ENCODE data around the gene ACR. TPM values are rescaled to one million over a fixed set of nuclear protein-coding genes. Genes with fewer than 3 reads are reported as not detected.
A peak's percentile ranks its signal among the peaks of the same experiment; 100 is the strongest.

The ACR gene
- total and polyA plus RNA-seq, 2 of the 8 experiments (the other 6 are each of a cell fraction or from before 2014, with no cell fraction given), result 0.56 TPM; not detected in 1

DNA sequence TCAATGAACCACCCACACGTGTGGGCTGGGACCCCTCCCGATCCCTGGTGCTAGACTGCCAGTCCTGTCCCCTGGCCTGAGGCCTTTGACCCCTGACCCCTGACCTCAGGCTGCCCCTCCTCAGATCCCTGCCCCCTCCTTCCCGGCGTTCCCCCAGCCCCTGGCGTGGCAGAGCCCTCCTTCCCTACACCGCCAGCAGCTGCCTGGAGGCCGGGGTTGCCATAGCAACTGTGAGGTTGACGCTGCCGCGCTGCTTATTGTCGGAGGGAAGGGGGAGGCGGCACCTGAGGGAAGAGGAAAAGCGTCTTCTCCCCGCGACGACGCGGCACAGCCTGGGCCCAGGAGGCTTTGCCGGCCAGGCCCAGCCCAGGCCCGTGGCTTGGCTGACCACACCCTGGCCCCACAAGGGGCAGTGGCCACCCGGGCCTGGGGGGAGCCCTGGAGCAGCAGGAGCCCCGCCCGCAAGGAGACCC, 32.7 kb upstream of the ACR start (continued):
- TF ChIP-seq GTF2F1 (IDR thresholded peaks at IDR 0.05; ENCODE audit: borderline replicate concordance, low read depth, low read length) (no peak), YY1 (IDR thresholded peaks at IDR 0.05; ENCODE audit: low read depth, low read length) (no peak), RNF2 (IDR thresholded peaks at IDR 0.05; ENCODE audit: borderline replicate concordance, low read depth, low read length, missing control alignments, poor library complexity, severe bottlenecking) (no peak), SRF (IDR thresholded peaks at IDR 0.05; ENCODE audit: low read depth, low read length) (0 out of 2 replicates have a peak, but pooled peaks have one; percentile 30), HDAC2 (IDR thresholded peaks at IDR 0.05; ENCODE audit: borderline replicate concordance in 1 of 2, low read depth in 2 of 2, low read length in 2 of 2) (no peak), KDM5A (IDR thresholded peaks at IDR 0.05; ENCODE audit: low read length) (no peak), CBX5 (IDR thresholded peaks at IDR 0.05; ENCODE audit: low read depth, low read length) (no peak), HDAC6 (IDR thresholded peaks at IDR 0.05; ENCODE audit: low read depth, low read length) (no peak), TEAD4 (IDR thresholded peaks at IDR 0.05; ENCODE audit: low read depth, low read length) (no peak), EZH2 (IDR thresholded peaks at IDR 0.05; ENCODE audit: low read depth, low read length, severe bottlenecking) (no peak), SIRT6 (IDR thresholded peaks at IDR 0.05; ENCODE audit: low read length) (no peak), TAF1 (IDR thresholded peaks at IDR 0.05; ENCODE audit: low read depth, low read length) (peak; percentile 31; the same call in 1 of the 2 replicates), SAP30 (IDR thresholded peaks at IDR 0.05; ENCODE audit: insufficient read depth, insufficient replicate concordance, low read length) (no peak), RFX5 (IDR thresholded peaks at IDR 0.05; ENCODE audit: borderline replicate concordance, low read depth, low read length) (peak; percentile 86)
- TF ChIP-seq, protein P1, sequence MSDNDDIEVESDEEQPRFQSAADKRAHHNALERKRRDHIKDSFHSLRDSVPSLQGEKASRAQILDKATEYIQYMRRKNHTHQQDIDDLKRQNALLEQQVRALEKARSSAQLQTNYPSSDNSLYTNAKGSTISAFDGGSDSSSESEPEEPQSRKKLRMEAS (IDR thresholded peaks at IDR 0.05), result peak; percentile 28; the same call in 1 of the 2 replicates

Data from H1 (cell line).